OCI-LY7 (cell line): ENCODE measurements around the gene P3H3. TPM values are rescaled to one million over a fixed set of nuclear protein-coding genes. Genes with fewer than 3 reads are reported as not detected.

ENCODE experiments used
- BruUV-seq: library from RNA; stranded (reverse); fragments of 400-500 nt; replicated peaks from 2 replicates; lab custom pipeline; 2021; lab: Mats Ljungman, UMichigan
- CTCF ChIA-PET: fragments of 300-600 bp; sonication (Branson Sonifier 250); formaldehyde crosslinking; loops from one replicate; lab custom pipeline; 2022; ENCODE audit warnings: antibody characterized with exemption; ENCODE audit not compliant: unreplicated experiment; lab: Charles Lee
- POLR2A ChIA-PET: fragments of 300-600 bp; sonication (Branson Sonifier 250); formaldehyde crosslinking; loops from one replicate; lab custom pipeline; 2022; ENCODE audit warnings: antibody characterized with exemption; lab: Charles Lee
- DNase-seq: peaks from one replicate; pipeline ENCODE4 v3.0.0-alpha.2; 2015; ENCODE audit warnings: low spot score
- H2AFZ ChIP-seq: fragments of 200-600 bp; sonication (generic), shearing (Covaris generic); 2 replicates; pipeline ENCODE4 v1.6.1; 2014; ENCODE audit warnings: mild to moderate bottlenecking, antibody characterized with exemption, low read length, moderate library complexity
- H3K27ac ChIP-seq: fragments of 200-600 bp; sonication (generic); 2 replicates; pipeline ENCODE4 v1.5.1; 2014; ENCODE audit warnings: mixed run types, low read depth, mild to moderate bottlenecking, moderate library complexity, low read length, inconsistent platforms; ENCODE audit not compliant: poor library complexity, severe bottlenecking
- H3K36me3 ChIP-seq: fragments of 200-600 bp; sonication (generic); 2 replicates; pipeline ENCODE4 v1.6.1; 2014; ENCODE audit warnings: mild to moderate bottlenecking, antibody characterized with exemption, low read length, moderate library complexity, mixed read lengths; ENCODE audit not compliant: insufficient read depth
- H3K4me1 ChIP-seq: fragments of 200-600 bp; sonication (generic); 2 replicates; pipeline ENCODE4 v1.5.1; 2014; ENCODE audit warnings: mild to moderate bottlenecking, low read length; ENCODE audit not compliant: insufficient read depth, poor library complexity, severe bottlenecking
- H3K4me2 ChIP-seq: fragments of 200-600 bp; sonication (generic); 2 replicates; pipeline ENCODE4 v1.6.1; 2014; ENCODE audit warnings: mild to moderate bottlenecking, low read length
- H3K4me3 ChIP-seq: fragments of 200-600 bp; sonication (generic); 2 replicates; pipeline ENCODE4 v1.5.1; 2014; ENCODE audit warnings: mild to moderate bottlenecking, low read depth, low read length; ENCODE audit not compliant: poor library complexity, severe bottlenecking
- H3K79me2 ChIP-seq: fragments of 200-600 bp; sonication (generic); 2 replicates; pipeline ENCODE4 v1.6.1; 2016; ENCODE audit warnings: low read depth, mild to moderate bottlenecking, low read length, moderate library complexity, mixed read lengths; ENCODE audit not compliant: insufficient read depth
- H3K9me2 ChIP-seq: fragments of 200-600 bp; sonication (generic); 2 replicates; pipeline ENCODE4 v1.6.1; 2016; ENCODE audit warnings: mild to moderate bottlenecking, low read length, mixed read lengths; ENCODE audit not compliant: insufficient read depth
- H3K9me3 ChIP-seq: fragments of 200-600 bp; sonication (generic); 2 replicates; pipeline ENCODE4 v1.6.1; 2014; ENCODE audit warnings: mild to moderate bottlenecking, mixed run types, low read length, mixed read lengths
- H4K20me1 ChIP-seq: fragments of 200-600 bp; sonication (generic); 2 replicates; pipeline ENCODE4 v1.6.1; 2014; ENCODE audit warnings: mild to moderate bottlenecking, antibody characterized with exemption, low read length, moderate library complexity, mixed read lengths; ENCODE audit not compliant: insufficient read depth
- EZH2phosphoT487 ChIP-seq: fragments of 200-600 bp; sonication (generic); IDR thresholded peaks from 2 replicates; pipeline ENCODE4 v1.6.1; 2018; ENCODE audit warnings: low read depth, borderline replicate concordance, mild to moderate bottlenecking, mixed run types, antibody characterized with exemption, low read length, moderate library complexity, mixed read lengths
- intact Hi-C: fragments of 100-400 bp; cut with micrococcal nuclease; formaldehyde crosslinking; loops from one replicate; pipeline ENCODE4 v1.10.0; 2022; ENCODE audit not compliant: unreplicated experiment
- total RNA-seq, 2 experiments: library from RNA; depleted of rRNA in 1 of 2; stranded (reverse); fragments of >200 nt in 1 of 2; shearing (Covaris generic) in 1 of 2; gene quantifications; 2 replicates each; pipeline ENCODE4 v1.2.3, GENCODE V29; 2014 to 2022
- TF ChIP-seq, protein P1 (sequence below): fragments of 200-600 bp; sonication (generic); conservative IDR thresholded peaks from 2 replicates; pipeline ENCODE4 v1.5.1; 2014; ENCODE audit warnings: mild to moderate bottlenecking, antibody characterized with exemption, low read length, moderate library complexity, mixed read lengths

P3H3 gene
- total RNA-seq, 2 experiments from 2014 or later = 0.93 to 1.0 TPM

DNA sequence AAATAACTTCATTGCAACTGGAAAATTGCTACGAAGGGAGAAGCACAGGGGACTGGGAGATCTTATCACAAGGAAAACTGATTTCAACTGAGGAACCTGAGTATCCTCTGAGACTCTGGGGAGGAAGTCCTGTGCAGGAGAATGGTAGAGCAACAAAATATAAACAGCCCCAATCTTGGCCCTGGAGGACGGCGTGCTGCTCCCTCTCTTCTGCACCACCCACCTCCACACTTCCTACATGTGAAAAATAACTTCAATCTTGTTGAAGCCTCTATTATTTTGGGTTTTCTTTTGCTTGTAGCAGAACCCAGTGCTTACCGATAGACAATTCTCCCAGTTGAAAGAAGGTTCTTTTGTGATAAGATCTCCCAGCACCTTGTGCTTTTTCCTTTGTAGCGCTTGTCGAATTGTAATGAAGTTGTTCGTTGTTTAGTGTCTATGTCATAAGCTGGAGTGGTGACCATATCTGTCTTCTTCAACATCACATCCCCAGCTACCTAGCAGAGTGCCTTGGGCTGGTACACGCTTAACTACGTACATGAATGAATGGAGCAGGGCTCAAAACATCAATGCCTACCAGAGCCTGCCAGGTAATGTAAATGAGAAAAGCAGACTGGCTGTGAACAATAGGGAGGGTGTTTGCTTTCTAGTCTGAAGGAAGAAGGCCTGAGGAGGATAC, 41.7 kb upstream of the P3H3 start:
- peaks cover 31% of the 10 kb centered on the region for H3K4me1 ChIP-seq
- H4K20me1 ChIP-seq = no peaks in the 10 kb centered on the region
- H3K9me3 ChIP-seq = no peaks in the 10 kb centered on the region
- CTCF ChIA-PET = interaction anchor here (1.0 kb wide), 1 partner anchor 216 kb away, joined by 3 read pairs; no protein-coding TSS in a partner anchor
- H3K27ac ChIP-seq = no peak overlapping the region
- no peak for DNase-seq
- H3K4me3 ChIP-seq = no peak overlapping the region
- no peak overlapping the region for H2AFZ ChIP-seq
- no peaks in the 10 kb centered on the region for H3K9me2 ChIP-seq
- no peaks in the 10 kb centered on the region for H3K79me2 ChIP-seq
- H3K36me3 ChIP-seq = no peaks in the 10 kb centered on the region
- intact Hi-C loops = no loop called here
- POLR2A ChIA-PET = no interaction called here
- no TSS peak for BruUV-seq
- no peak overlapping the region for H3K4me2 ChIP-seq
- TF ChIP-seq, protein P1, sequence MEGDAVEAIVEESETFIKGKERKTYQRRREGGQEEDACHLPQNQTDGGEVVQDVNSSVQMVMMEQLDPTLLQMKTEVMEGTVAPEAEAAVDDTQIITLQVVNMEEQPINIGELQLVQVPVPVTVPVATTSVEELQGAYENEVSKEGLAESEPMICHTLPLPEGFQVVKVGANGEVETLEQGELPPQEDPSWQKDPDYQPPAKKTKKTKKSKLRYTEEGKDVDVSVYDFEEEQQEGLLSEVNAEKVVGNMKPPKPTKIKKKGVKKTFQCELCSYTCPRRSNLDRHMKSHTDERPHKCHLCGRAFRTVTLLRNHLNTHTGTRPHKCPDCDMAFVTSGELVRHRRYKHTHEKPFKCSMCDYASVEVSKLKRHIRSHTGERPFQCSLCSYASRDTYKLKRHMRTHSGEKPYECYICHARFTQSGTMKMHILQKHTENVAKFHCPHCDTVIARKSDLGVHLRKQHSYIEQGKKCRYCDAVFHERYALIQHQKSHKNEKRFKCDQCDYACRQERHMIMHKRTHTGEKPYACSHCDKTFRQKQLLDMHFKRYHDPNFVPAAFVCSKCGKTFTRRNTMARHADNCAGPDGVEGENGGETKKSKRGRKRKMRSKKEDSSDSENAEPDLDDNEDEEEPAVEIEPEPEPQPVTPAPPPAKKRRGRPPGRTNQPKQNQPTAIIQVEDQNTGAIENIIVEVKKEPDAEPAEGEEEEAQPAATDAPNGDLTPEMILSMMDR = no peak
- TF ChIP-seq EZH2phosphoT487 = no peak

DNA sequence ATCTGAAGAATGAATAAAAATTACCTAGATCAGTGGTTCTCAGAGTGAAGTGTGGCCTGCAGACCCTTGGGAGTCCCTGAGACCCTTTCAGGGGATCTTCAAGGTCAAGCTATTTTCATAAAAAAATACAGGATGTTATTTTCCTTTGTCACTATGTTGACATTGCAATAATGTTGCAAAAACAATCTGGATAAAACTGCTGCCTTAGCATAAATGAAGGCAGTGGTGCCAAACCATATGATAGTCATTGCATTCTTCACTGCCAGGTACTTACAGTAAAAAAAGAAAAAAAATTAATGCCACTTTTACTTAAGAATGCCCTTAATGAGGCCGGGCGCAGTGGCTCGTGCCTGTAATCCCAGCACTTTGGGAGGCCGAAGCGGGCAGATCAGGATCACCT, 40.9 kb upstream of the P3H3 start:
- Histone ChIP-seq H3K79me2 (no peaks in the 10 kb centered on the region), H2AFZ (no peak overlapping the region), H3K4me1 (peaks cover 35% of the 10 kb centered on the region), H4K20me1 (no peaks in the 10 kb centered on the region), H3K36me3 (no peaks in the 10 kb centered on the region), H3K4me3 (no peak overlapping the region), H3K9me2 (no peaks in the 10 kb centered on the region), H3K9me3 (no peaks in the 10 kb centered on the region), H3K27ac (no peak overlapping the region), H3K4me2 (no peak overlapping the region)
- no TSS peak for BruUV-seq
- no peak for DNase-seq
- intact Hi-C loops = no loop called here
- ChIA-PET CTCF (interaction anchor here (1.0 kb wide), 1 partner anchor 217 kb away, joined by 3 read pairs; no protein-coding TSS in a partner anchor), POLR2A (interaction anchor here (0.7 kb wide), 1 partner anchor 80 kb away, joined by 5 read pairs; no protein-coding TSS in a partner anchor)
- TF ChIP-seq, protein P1 = no peak
